Neural crest cell (in vitro differentiated cells): ENCODE measurements around the gene SDHAF3. TPM values are rescaled to one million over a fixed set of nuclear protein-coding genes. Genes with fewer than 3 reads are reported as not detected.
"Not testable (repeated sequence)": the region's sequence is repeated elsewhere in the genome, so short reads cannot be mapped to it uniquely, and the experiment has no call there.

Experiments
- DNase-seq: peaks from one replicate; pipeline ENCODE4 v3.0.0; 2021; ENCODE audit warnings: low read depth, mixed read lengths, low spot score
- H3K27ac Mint-ChIP-seq: one replicate; pipeline ENCODE4 v1.8.0; 2021; ENCODE audit warnings: mild to moderate bottlenecking, mixed read lengths; ENCODE audit not compliant: unreplicated experiment
- H3K27me3 Mint-ChIP-seq: 2 replicates; pipeline ENCODE4 v1.8.0; 2021; ENCODE audit warnings: low read depth, mild to moderate bottlenecking, mixed read lengths
- H3K36me3 Mint-ChIP-seq: 2 replicates; pipeline ENCODE4 v1.8.0; 2021; ENCODE audit warnings: low read depth, mild to moderate bottlenecking, mixed read lengths
- H3K4me1 Mint-ChIP-seq: 2 replicates; pipeline ENCODE4 v1.8.0; 2021; ENCODE audit warnings: mixed read lengths
- H3K4me3 Mint-ChIP-seq: one replicate; pipeline ENCODE4 v1.8.0; 2021; ENCODE audit warnings: mild to moderate bottlenecking, mixed read lengths
- H3K9me3 Mint-ChIP-seq: 2 replicates; pipeline ENCODE4 v1.8.0; 2021; ENCODE audit warnings: mixed read lengths
- CTCF ChIP-seq: fragments of 200-600 bp; sonication (generic); conservative IDR thresholded peaks from 2 replicates; pipeline ENCODE4 v1.5.0; 2021; ENCODE audit warnings: antibody characterized with exemption, mild to moderate bottlenecking
- total RNA-seq: library from RNA; stranded (reverse); gene quantifications from 2 replicates; pipeline ENCODE4 v1.2.1, GENCODE V29; 2021

Gene SDHAF3
- total RNA-seq, 1 donor from 2014 or later: 25.1 TPM

- Mint-ChIP-seq H3K36me3 (peaks cover 2% of the 10 kb centered on the region), H3K27ac (no peak overlapping the region)
Measured at GRCh38 chr7:97174303-97174702, 56.8 kb downstream of the SDHAF3 start.

GRCh38 chr7:97179454-97180104 is 62.1 kb downstream of the SDHAF3 start:
- DNase-seq: peak; percentile 27
- H3K36me3 Mint-ChIP-seq: peaks cover 21% of the 10 kb centered on the region
- H3K9me3 Mint-ChIP-seq: no peaks in the 10 kb centered on the region
- peak; percentile 92 for TF ChIP-seq CTCF
- no peak overlapping the region for H3K27ac Mint-ChIP-seq
- no peak overlapping the region for H3K4me3 Mint-ChIP-seq
- H3K27me3 Mint-ChIP-seq: no peaks in the 10 kb centered on the region
- no peaks in the 10 kb centered on the region for H3K4me1 Mint-ChIP-seq

More at GRCh38 chr7:97174303-97174702, 56.8 kb downstream of the SDHAF3 start:
- DNase-seq: no peak
- H3K9me3 Mint-ChIP-seq: no peaks in the 10 kb centered on the region
- no peak overlapping the region for H3K4me3 Mint-ChIP-seq
- no peaks in the 10 kb centered on the region for H3K27me3 Mint-ChIP-seq
- TF ChIP-seq CTCF: no peak
- H3K4me1 Mint-ChIP-seq: no peaks in the 10 kb centered on the region

GRCh38 chr7:97187067-97187466 is 69.6 kb downstream of the SDHAF3 start:
- H3K4me3 Mint-ChIP-seq: no peak overlapping the region
- no peak for DNase-seq
- no peaks in the 10 kb centered on the region for H3K27me3 Mint-ChIP-seq
- H3K27ac Mint-ChIP-seq: no peak overlapping the region
- H3K4me1 Mint-ChIP-seq: no peaks in the 10 kb centered on the region
- H3K36me3 Mint-ChIP-seq: peaks cover 23% of the 10 kb centered on the region
- peaks cover 4% of the 10 kb centered on the region for H3K9me3 Mint-ChIP-seq
- TF ChIP-seq CTCF: no peak

- not testable (repeated sequence) for H3K27ac Mint-ChIP-seq, H3K4me1 Mint-ChIP-seq
- peaks cover 11% of the 10 kb centered on the region for H3K27me3 Mint-ChIP-seq
Measured at GRCh38 chr7:97196174-97196573, 78.7 kb downstream of the SDHAF3 start.

GRCh38 chr7:97198596-97198995 is 81.1 kb downstream of the SDHAF3 start:
- Mint-ChIP-seq H3K4me1 (peaks cover 9% of the 10 kb centered on the region), H3K27me3 (peaks cover 12% of the 10 kb centered on the region), H3K9me3 (peaks cover 6% of the 10 kb centered on the region), H3K36me3 (peaks cover 6% of the 10 kb centered on the region), H3K27ac (no peak overlapping the region), H3K4me3 (no peak overlapping the region)
- TF ChIP-seq CTCF: no peak
- no peak for DNase-seq

More at GRCh38 chr7:97196174-97196573, 78.7 kb downstream of the SDHAF3 start:
- H3K4me3 Mint-ChIP-seq, DNase-seq, H3K9me3 Mint-ChIP-seq, H3K36me3 Mint-ChIP-seq: not testable (repeated sequence)

- no peak overlapping the region for H3K27ac Mint-ChIP-seq
- peaks cover 4% of the 10 kb centered on the region for H3K9me3 Mint-ChIP-seq
- H3K4me3 Mint-ChIP-seq: no peak overlapping the region
- no peak for DNase-seq
- no peak for TF ChIP-seq CTCF
- H3K4me1 Mint-ChIP-seq: peaks cover 9% of the 10 kb centered on the region
- H3K36me3 Mint-ChIP-seq: peaks cover 4% of the 10 kb centered on the region
- H3K27me3 Mint-ChIP-seq: peaks cover 22% of the 10 kb centered on the region
Measured at GRCh38 chr7:97200018-97200417, 82.5 kb downstream of the SDHAF3 start.
